Measurements from ENCODE around the gene COL24A1. TPM values are rescaled to one million over a fixed set of nuclear protein-coding genes. Genes with fewer than 3 reads are reported as not detected.
"Not testable (repeated sequence)": the region's sequence is repeated elsewhere in the genome, so short reads cannot be mapped to it uniquely, and the experiment has no call there.

COL24A1 gene
- total RNA-seq, 8 experiments from 2014 or later = 0.37 to 4.3 (median 0.86) TPM

- Histone ChIP-seq H3K27ac (no peak overlapping the region), H3K4me1 (replicated peaks in 1 of 2) (no peaks in the 10 kb centered on the region), H3K4me3 (no peak overlapping the region)
- in situ Hi-C loops (cut with MboI; ENCODE audit: low pct_unique_long_range_greater_than_20kb in 2 of 9, low sequenced_read_pairs in 9 of 9, unreplicated experiment in 9 of 9) = no loop called here
- WGBS, 10 experiments = 59 to 92% (median 82%) methylated on average over 4 to 5 of the region's 5 CpGs
- ATAC-seq (replicated peaks in 6 of 8) = no peak
Observed at GRCh38 chr1:85756864-85757263, 399.7 kb downstream of the COL24A1 start.

- WGBS, 10 experiments = 29 to 100% (median 33%) methylated on average over 1 of the region's 1 CpG; no CpG with 5 or more reads in 3 of the 10 experiments
- no peaks in the 10 kb centered on the region for H3K4me1 ChIP-seq (replicated peaks in 1 of 2)
- no peak overlapping the region for H3K27ac ChIP-seq
- in situ Hi-C loops (cut with MboI; ENCODE audit: low pct_unique_long_range_greater_than_20kb in 2 of 9, low sequenced_read_pairs in 9 of 9, unreplicated experiment in 9 of 9) = no loop called here
- no peak for ATAC-seq (replicated peaks in 6 of 8)
- H3K4me3 ChIP-seq = no peak overlapping the region
Observed at GRCh38 chr1:85748120-85748519, 408.5 kb downstream of the COL24A1 start.

GRCh38 chr1:85746777-85747176 is 409.8 kb downstream of the COL24A1 start:
- in situ Hi-C loops (cut with MboI; ENCODE audit: low pct_unique_long_range_greater_than_20kb in 2 of 9, low sequenced_read_pairs in 9 of 9, unreplicated experiment in 9 of 9) = no loop called here
- no peak overlapping the region for H3K27ac ChIP-seq
- no peak for ATAC-seq (replicated peaks in 6 of 8)
- no peak overlapping the region for H3K4me3 ChIP-seq
- WGBS, 10 experiments = 51 to 100% (median 83%) methylated on average over 1 to 3 of the region's 3 CpGs; no CpG with 5 or more reads in 1 of the 10 experiments
- H3K4me1 ChIP-seq (replicated peaks in 1 of 2) = no peaks in the 10 kb centered on the region

GRCh38 chr1:85743814-85744213 is 412.8 kb downstream of the COL24A1 start:
- H3K4me3 ChIP-seq = no peak overlapping the region
- WGBS, 10 experiments = 33 to 100% (median 81%) methylated on average over 1 to 3 of the region's 3 CpGs; no CpG with 5 or more reads in 1 of the 10 experiments
- ATAC-seq (replicated peaks in 6 of 8) = no peak

GRCh38 chr1:85734931-85735330 is 421.6 kb downstream of the COL24A1 start:
- no peaks in the 10 kb centered on the region for H3K4me1 ChIP-seq (replicated peaks in 1 of 2)
- no peak for ATAC-seq (replicated peaks in 6 of 8)
- 0 to 100% (median 44%) methylated on average over 1 of the region's 1 CpG; no CpG with 5 or more reads in 4 of the 10 experiments for WGBS, 10 experiments
- H3K27ac ChIP-seq = no peak overlapping the region
- no peak overlapping the region for H3K4me3 ChIP-seq
- in situ Hi-C loops (cut with MboI; ENCODE audit: low pct_unique_long_range_greater_than_20kb in 2 of 9, low sequenced_read_pairs in 9 of 9, unreplicated experiment in 9 of 9) = no loop called here

More at GRCh38 chr1:85743814-85744213, 412.8 kb downstream of the COL24A1 start:
- in situ Hi-C loops (cut with MboI; ENCODE audit: low pct_unique_long_range_greater_than_20kb in 2 of 9, low sequenced_read_pairs in 9 of 9, unreplicated experiment in 9 of 9) = no loop called here
- Histone ChIP-seq H3K27ac (no peak overlapping the region), H3K4me1 (replicated peaks in 1 of 2) (no peaks in the 10 kb centered on the region)

GRCh38 chr1:85718678-85719340 is 437.8 kb downstream of the COL24A1 start:
- in situ Hi-C loops (cut with MboI; ENCODE audit: low pct_unique_long_range_greater_than_20kb in 2 of 9, low sequenced_read_pairs in 9 of 9, unreplicated experiment in 9 of 9) = loop anchor here in 2 of 9 experiments (25.0 kb wide), 2 partner anchors 168 to 407 kb away; no protein-coding TSS in a partner anchor
- H3K27ac ChIP-seq = no peak overlapping the region
- H3K4me1 ChIP-seq (replicated peaks in 1 of 2) = no peaks in the 10 kb centered on the region
- H3K4me3 ChIP-seq = no peak overlapping the region
- no peak for ATAC-seq (replicated peaks in 6 of 8)
- 77 to 92% (median 85%) methylated on average over 5 to 7 of the region's 7 CpGs for WGBS, 10 experiments

- H3K27ac ChIP-seq; H3K4me1 ChIP-seq (replicated peaks in 1 of 2); H3K4me3 ChIP-seq: not testable (repeated sequence)
- in situ Hi-C loops (cut with MboI; ENCODE audit: low pct_unique_long_range_greater_than_20kb in 2 of 9, low sequenced_read_pairs in 9 of 9, unreplicated experiment in 9 of 9) = loop anchor here in 2 of 9 experiments (25.0 kb wide), 2 partner anchors 173 to 402 kb away; no protein-coding TSS in a partner anchor
- 46 to 93% (median 77%) methylated on average over 3 to 14 of the region's 14 CpGs for WGBS, 10 experiments
- peak in 3 of 8 experiments; percentile 52 to 77 (median 61) for ATAC-seq (replicated peaks in 6 of 8)
Observed at GRCh38 chr1:85714418-85715114, 442.0 kb downstream of the COL24A1 start.

GRCh38 chr1:85708829-85709227 is 447.7 kb downstream of the COL24A1 start:
- in situ Hi-C loops (cut with MboI; ENCODE audit: low pct_unique_long_range_greater_than_20kb in 2 of 9, low sequenced_read_pairs in 9 of 9, unreplicated experiment in 9 of 9) = loop anchor here in 2 of 9 experiments (25.0 kb wide), 2 partner anchors 178 to 397 kb away; no protein-coding TSS in a partner anchor
- H3K27ac ChIP-seq = peak overlapping the region; percentile 64 to 82
- 51 to 100% (median 83%) methylated on average over 1 to 3 of the region's 6 CpGs; no CpG with 5 or more reads in 3 of the 10 experiments for WGBS, 10 experiments
- H3K4me1 ChIP-seq (replicated peaks in 1 of 2) = peaks cover 9 to 19% of the 10 kb centered on the region in 2 donors
- H3K4me3 ChIP-seq = peak overlapping the region; percentile 47 to 89 (median 73)
- ATAC-seq (replicated peaks in 6 of 8) = peak in 1 of 8 experiments; percentile 1

GRCh38 chr1:85707990-85708828 is 448.4 kb downstream of the COL24A1 start, which contains the start of gene ZNHIT6:
Gene ZNHIT6 (minus strand): TSS chr1:85708433. CDS start chr1:85708284, 149 bp downstream.
- peaks cover 9 to 19% of the 10 kb centered on the region in 2 donors for H3K4me1 ChIP-seq (replicated peaks in 1 of 2)
- in situ Hi-C loops (cut with MboI; ENCODE audit: low pct_unique_long_range_greater_than_20kb in 2 of 9, low sequenced_read_pairs in 9 of 9, unreplicated experiment in 9 of 9) = loop anchor here in 2 of 9 experiments (25.0 kb wide), 2 partner anchors 179 to 396 kb away; no protein-coding TSS in a partner anchor
- peak within 1 kb of the TSS; percentile 64 to 82 for H3K27ac ChIP-seq
- ATAC-seq (replicated peaks in 6 of 8) = peak; percentile 95 to 97 (median 96)
- WGBS, 10 experiments = 0 to 11% (median 3%) methylated on average over 2 to 32 of the region's 35 CpGs; no CpG with 5 or more reads in 1 of the 10 experiments
- H3K4me3 ChIP-seq = peak within 1 kb of the TSS; percentile 47 to 89 (median 73)

- 2 to 23% (median 7%) methylated on average over 8 to 13 of the region's 13 CpGs for WGBS, 10 experiments
- in situ Hi-C loops (cut with MboI; ENCODE audit: low pct_unique_long_range_greater_than_20kb in 2 of 9, low sequenced_read_pairs in 9 of 9, unreplicated experiment in 9 of 9) = loop anchor here in 2 of 9 experiments (25.0 kb wide), 2 partner anchors 180 to 395 kb away; no protein-coding TSS in a partner anchor
- Histone ChIP-seq H3K27ac (peak overlapping the region; percentile 30 to 82), H3K4me3 (peak overlapping the region; percentile 47 to 89 (median 73)), H3K4me1 (replicated peaks in 1 of 2) (peaks cover 9 to 19% of the 10 kb centered on the region in 2 donors)
- no peak for ATAC-seq (replicated peaks in 6 of 8)
Observed at GRCh38 chr1:85707267-85707989, 449.1 kb downstream of the COL24A1 start.

- Histone ChIP-seq H3K27ac (no peak overlapping the region), H3K4me1 (replicated peaks in 1 of 2) (peaks cover 9 to 19% of the 10 kb centered on the region in 2 donors), H3K4me3 (peak overlapping the region in 2 of 5 donors; percentile 60 to 89)
- in situ Hi-C loops (cut with MboI; ENCODE audit: low pct_unique_long_range_greater_than_20kb in 2 of 9, low sequenced_read_pairs in 9 of 9, unreplicated experiment in 9 of 9) = loop anchor here in 2 of 9 experiments (25.0 kb wide), 2 partner anchors 181 to 394 kb away; no protein-coding TSS in a partner anchor
- WGBS, 10 experiments = 87 to 100% (median 93%) methylated on average over 1 to 3 of the region's 3 CpGs; no CpG with 5 or more reads in 2 of the 10 experiments
- ATAC-seq (replicated peaks in 6 of 8) = no peak
Observed at GRCh38 chr1:85705940-85706339, 450.6 kb downstream of the COL24A1 start.
